ENCODE measurements around the gene C1QTNF6.

C1QTNF6 gene

GRCh38 chr22:37141971-37142370 lies 46.1 kb downstream of the C1QTNF6 start:
- DNase-seq (ENCODE audit: low read depth), result no peak

GRCh38 chr22:37141476-37141875 lies 46.6 kb downstream of the C1QTNF6 start:
- DNase-seq (ENCODE audit: low read depth), result no peak

- DNase-seq (ENCODE audit: low read depth), result no peak
Observed at GRCh38 chr22:37140686-37141323, 47.2 kb downstream of the C1QTNF6 start.

- DNase-seq (ENCODE audit: low read depth), result no peak
Observed at GRCh38 chr22:37139762-37140161, 48.3 kb downstream of the C1QTNF6 start.

- no peak for DNase-seq (ENCODE audit: low read depth)
Observed at GRCh38 chr22:37138849-37139561, 49.0 kb downstream of the C1QTNF6 start.

GRCh38 chr22:37137903-37138665 lies 50.0 kb downstream of the C1QTNF6 start:
- DNase-seq (ENCODE audit: low read depth), result no peak

- no peak for DNase-seq (ENCODE audit: low read depth)
Observed at GRCh38 chr22:37137131-37137530, 50.9 kb downstream of the C1QTNF6 start.

GRCh38 chr22:37135023-37135422 lies 53.0 kb downstream of the C1QTNF6 start:
- no peak for DNase-seq (ENCODE audit: low read depth)

- no peak for DNase-seq (ENCODE audit: low read depth)
Observed at GRCh38 chr22:37133304-37134018, 54.6 kb downstream of the C1QTNF6 start.

- no peak for DNase-seq (ENCODE audit: low read depth)
Observed at GRCh38 chr22:37132773-37133172, 55.3 kb downstream of the C1QTNF6 start.

Data from stimulated activated CD8-positive, alpha-beta memory T cell treated with anti-CD3 and anti-CD28 coated beads, Interleukin-7, amount 100 ng/mL, for 24 hours (primary cell).